ENCODE measurements around the gene DIS3L.
"Not testable (repeated sequence)": the region's sequence is repeated elsewhere in the genome, so short reads cannot be mapped to it uniquely, and the experiment has no call there.

The DIS3L gene

DNA sequence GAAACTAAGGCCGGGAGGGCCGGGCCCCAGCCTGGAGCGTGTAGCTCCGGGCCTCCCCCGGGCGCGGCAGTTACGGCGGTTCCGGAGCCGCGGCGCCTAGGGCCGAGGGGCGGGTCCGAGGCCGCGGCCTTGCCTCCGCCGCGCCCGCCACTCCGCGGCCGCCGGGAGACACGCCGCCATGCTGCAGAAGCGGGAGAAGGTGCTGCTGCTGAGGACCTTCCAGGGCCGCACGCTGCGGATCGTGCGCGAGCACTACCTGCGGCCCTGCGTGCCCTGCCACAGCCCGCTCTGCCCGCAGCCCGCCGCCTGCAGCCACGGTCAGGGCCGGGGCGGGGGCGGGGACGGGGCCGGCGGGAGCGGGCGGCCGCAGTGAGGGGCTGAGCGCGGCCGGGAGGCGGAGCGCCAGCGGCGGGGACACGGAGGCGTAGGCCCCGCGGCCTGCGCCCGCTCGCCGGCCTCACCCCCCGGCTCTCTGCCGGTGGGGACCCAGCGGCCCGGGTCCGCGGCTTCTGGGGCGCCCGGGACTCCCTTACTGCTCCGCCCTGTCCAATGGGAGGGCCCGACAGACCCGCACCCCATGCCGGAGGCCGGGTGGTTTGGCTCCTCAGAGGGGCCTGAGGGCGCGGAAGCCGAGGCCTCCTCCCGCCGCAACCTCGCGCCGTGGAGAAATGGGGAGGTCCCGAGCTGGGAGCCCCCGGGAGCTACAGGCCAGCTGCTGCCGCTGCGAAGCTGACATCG, at the start of gene DIS3L:
TSS of gene DIS3L (plus strand) at position 150 of the 738 bp plus-strand sequence. CDS start at position 179, 29 bp downstream.
- DNase-seq = peak; percentile 63

DNA sequence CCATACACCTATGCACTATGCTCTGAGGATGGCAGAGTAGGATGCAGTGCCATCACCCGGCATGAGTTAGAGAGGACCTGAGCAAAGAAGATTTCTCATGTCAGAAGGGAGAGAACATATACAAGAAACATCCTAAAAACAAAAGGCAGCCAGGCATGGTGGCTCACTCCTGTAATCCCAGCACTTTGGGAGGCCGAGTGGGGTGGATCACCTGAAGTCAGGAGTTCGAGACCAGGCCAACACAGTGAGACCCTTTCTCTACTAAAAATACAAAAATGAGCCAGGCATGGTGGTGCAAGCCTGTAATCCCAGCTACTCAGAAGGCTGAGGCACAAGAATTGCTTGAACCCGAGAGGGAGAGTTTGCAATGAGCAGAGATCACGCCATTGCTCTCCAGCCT, 47.5 kb upstream of the DIS3L start:
- not testable (repeated sequence) for DNase-seq

DNA sequence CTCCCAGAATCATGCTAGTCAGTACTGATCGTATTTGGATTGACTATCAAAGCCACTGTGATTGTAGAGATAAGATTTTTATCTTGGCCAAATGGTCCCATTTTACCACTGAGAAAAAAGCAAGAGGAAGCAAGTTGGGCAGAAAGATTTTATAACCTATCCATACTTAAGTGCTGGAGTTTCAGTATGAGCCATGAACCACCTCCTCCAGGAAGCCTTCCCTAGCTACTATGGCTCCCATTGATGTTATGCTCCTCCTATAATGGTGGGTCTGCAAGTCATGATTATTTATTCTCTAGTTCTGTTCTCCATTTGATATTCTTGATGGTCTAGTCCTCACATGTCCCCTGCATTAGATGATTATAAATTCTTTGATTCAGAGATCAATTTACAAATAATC, 46.4 kb upstream of the DIS3L start:
- DNase-seq = no peak

DNA sequence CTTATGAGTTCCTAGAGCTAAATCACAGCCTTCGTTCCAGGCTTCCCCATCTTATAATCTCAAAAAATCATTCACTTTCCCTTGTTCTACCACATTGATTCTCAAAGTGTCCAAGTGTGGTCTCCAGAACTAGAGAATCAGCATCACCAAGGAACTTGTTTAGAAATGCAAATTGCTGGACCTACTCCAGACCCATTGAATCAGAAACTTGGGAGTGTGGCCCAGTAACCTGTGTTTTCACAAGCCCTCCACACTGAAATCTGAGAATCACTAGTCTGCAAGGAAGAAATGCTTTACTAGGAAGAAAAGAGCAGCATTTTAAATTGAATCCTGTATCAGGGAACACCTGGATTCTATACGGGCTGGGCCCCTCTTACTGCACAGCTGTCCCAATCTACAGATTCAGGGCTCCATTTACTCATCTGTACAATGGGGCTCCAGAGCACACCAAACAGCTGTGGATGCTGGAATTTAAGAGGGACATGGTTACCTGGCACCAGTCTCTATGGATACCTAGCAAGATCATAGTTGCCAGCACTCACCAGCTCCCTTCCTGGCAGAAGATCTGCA, 43.7 kb upstream of the DIS3L start:
- DNase-seq = no peak

DNA sequence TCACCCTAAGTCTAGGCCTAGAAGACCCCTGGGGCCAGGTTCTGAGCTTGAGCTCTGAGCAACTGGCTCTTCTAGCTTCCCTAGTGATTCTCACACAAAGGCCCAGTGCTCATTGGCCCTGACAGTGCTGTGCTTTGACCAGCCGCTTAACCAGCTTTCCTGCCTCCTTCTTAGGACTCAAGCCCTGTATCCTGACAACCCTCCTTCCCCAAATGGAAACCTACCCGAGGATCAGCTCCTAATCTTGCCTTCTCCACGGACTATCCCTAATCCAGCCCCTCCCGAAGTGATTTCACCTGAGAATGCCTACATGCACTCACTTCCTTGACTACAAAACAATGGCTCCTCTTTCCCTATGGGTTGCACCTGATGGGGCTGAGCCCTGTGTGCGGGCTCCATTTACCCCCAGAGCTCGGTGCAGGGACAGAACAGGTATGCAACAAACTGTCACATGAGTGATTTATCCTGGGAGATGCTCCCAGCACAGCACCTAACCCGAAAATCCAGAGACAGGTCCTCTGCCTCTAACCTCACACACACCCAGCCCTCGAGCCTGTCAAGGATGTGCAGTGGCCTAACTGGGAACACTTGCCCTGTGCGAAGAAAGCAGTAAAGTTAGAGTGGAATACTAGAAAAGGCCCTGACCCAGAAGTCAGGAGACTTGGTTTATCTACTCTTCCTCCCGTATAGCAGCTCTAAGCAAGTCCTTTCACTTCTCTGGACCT, 42.1 kb upstream of the DIS3L start:
- no peak for DNase-seq

DNA sequence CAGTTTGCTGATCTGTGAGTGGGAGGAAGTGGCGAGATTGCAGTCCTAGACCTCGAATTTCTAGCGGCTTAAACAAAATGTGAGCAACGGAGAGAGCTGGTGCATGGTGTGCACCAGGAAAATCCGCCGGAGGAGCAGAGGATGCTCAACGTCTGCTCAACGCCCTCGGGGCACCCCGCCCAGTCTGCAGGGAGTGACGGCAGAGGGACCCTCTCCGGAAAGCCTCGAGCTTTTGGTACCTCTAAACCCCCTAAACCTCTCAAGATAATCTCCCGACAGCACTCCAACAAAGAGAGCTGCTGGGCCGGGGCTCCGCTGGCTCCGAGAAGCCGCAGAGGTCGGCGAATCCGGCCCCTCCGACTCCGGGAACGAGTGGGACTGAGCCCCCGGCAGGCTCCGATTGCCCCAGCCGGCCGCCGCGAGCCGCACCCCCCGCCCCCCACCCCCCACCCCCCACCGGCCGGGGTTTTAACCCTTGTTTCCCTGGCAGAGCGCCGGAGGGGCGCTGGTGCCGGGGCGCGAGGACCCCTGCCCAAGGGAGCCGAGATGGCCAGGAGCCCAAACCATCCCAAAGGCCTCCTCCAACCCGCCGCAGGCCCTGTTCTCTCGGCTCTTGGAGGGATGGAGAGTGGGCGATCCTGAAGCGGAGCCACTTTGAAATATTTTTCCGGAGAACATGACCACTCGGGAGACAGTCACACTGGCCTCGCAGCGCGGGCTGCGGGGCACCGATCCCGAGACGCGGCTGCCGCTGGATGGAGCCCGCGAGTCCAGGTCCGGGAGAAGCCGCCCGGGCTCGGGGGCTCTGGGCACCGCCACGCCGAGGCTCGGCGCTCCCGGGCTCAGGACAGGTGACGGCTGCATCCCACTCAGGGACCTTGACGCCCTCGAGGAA, 41.3 kb upstream of the DIS3L start:
- peak; percentile 34 for DNase-seq

DNA sequence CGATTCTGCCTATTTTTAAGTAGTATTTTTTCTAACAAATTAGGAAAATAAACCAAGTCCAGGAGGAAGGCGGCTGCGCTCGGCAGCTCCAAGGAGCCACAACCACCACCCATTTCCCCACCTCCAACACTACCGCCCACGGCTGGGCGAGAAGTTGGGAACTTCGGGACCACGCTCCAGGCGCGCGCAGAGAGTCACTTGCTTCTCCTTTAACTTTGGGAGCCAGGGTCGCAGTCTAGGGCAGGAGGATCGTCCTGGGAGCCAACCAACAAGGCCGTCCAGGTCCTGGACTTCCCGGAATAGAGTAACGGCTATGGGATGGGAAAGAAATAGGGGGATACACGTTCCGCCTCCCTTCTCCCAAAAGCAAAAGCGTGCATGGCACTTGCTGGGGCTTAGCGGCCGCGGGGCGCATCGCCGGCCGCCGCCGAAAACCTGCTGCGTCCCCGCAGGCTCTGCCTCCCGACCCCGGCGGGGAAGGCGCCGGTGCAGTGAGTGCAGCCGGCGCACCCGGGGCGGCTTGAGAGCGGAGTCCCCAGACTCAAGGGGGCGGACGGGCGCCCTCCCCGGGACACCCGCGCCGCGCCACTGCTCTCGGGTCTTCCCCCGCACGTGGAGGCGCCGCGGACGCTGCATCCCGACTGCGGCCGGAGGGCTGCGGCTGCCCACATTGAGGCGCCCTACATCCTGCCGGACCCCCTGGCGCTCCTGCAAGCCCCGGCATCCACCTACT, 40.5 kb upstream of the DIS3L start:
- DNase-seq = peak; percentile 6

DNA sequence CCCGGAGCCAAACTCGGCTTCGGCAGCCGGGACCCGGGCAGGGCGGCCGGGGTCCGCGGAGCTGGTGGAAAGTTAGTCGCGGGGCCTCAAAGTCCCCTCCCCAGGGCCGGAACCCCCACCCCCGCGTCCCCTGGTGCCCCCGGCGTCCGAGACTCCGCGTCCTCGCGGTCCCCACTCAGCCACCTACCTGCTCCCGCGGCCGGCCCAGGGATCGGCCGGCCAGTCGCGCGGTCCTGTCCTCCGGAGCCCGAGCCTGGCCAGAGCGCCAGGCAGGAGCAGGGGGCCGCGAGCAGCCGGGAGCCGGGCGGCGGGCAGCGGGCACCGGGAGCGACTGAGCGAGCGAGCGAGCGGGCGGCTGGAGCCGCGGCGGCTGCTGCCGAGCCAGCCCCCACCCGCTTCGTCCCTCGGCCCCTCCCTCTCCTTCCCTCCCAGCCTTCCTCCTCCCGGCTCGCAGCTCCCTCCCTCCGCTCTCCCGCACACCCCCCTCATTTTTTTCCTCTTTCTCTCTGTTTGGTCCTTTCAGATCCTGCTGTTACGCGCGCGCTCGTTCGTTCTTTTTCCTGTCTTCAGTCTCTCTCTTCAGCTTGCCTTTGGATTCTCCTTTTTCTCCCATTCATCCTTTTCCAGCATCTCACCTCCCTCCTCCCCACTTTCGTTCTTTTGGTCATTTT, 39.8 kb upstream of the DIS3L start, which contains the start of gene MEGF11:
TSS of gene MEGF11 (minus strand) at position 333 of the 671 bp plus-strand sequence. CDS start 125,347 bp downstream, outside the sequence.
- DNase-seq = no peak

DNA sequence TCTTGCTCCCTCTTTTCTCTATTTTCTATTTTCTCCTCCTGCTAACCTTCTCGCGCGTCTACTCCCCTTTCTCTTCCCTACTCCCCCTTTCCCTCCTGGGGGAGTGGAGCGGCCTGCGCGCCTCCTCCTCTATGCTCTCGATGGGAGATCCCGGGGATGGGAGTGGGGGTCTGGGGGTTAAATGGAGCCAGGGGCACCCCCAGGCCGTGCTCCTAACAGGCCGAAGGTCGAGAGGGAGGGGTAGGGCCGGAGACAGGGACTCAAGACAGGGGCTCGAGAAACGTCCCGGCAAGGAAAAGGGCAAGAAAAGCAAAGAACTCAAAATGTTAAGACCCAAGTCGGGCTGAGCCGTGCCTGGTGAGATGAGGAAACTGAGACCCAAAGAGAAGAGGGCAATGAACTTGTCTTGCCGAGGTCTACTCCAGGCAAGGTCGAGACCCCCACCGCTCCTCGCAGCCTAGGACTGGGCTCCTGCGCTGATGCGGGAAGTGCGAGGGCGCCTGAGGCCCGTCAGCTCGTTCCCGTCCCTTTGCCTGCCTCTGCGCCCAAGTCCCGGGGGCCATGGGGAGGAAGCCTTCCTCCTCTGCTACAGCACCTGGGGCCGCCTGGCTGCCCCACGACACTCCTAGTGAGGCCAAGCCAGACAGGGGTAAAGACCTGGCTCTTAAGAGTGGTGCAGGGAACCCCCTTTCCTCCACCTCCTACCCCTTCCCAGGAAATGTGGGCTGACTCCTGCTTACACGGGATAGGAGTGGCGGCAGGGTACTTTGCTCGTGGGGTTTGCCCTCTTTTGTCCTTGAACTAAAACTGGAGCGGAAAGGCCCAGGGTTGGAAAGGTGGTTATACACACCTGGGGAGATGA, 39.0 kb upstream of the DIS3L start:
- no peak for DNase-seq

DNA sequence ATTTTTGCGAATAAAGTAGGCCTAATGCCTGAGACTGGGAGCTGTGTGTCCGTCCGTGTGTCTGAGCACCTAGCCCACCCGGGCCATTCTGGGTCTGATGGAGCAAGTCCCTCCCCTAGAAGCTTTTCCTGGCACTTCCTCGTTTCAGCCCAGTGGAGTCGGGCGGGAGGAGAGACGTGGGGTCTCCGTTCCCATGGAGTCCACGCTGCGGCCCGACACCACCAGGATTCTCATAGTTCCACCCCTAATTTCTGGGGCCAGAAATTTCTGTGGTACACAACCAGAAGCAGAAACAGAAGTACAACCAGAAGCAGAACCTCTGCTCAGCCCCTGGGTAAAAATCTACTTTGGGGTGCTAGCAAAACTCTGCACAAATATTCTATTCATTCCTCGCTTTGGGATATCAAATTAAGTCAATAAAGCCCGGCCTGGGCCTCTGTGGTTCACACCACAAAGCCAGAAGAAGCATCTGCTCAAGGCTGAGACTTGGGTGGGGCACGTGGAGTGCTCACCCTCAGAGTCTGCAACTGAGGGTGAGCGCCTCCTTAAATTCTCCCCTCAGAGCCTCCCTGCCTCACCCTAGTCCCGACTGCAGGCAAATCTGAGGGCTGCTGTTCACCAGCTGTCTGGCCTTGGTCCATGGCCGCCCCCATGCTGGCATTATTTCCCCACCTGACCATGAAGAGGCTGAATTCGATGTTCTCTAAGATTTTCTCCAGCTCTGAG, 38.3 kb upstream of the DIS3L start:
- no peak for DNase-seq

DNA sequence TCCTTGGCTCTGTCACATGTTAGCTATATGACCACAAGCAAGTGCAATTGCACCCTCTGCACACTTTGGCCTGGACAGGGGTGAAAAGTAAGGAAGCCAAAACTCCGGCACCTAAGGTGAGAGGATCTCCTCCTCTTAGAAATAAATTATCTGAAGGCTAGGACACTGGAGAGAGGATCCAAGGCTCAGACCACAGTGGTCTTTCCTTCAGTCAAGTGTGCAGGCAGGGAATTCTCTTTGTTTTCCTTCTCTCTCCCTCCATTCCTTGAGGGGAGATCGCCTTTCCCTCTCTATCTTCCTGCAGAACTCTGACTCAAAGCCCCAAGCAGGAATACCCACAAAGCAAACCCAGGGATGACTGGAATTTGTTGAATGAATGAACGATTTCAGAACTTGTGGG, 36.7 kb upstream of the DIS3L start:
- DNase-seq = no peak

DNA sequence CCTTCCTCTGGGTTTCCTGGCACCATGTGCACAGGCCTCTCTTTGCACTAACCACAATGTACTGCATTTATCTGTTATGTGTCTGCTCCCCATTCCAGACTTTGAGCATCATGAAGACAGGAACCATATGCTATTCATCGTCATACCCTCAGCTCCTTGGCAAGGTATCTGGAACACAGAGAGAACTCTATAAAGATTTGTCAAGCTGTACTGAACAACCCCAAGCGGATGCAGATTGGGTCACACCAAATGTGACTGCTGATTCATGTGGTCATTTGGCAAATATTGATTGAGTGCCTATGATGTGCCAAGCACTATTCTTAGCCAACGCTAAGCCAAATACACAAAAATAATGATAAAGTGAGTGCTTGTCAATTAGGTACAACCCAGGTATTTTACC, 32.3 kb upstream of the DIS3L start:
- no peak for DNase-seq

DNA sequence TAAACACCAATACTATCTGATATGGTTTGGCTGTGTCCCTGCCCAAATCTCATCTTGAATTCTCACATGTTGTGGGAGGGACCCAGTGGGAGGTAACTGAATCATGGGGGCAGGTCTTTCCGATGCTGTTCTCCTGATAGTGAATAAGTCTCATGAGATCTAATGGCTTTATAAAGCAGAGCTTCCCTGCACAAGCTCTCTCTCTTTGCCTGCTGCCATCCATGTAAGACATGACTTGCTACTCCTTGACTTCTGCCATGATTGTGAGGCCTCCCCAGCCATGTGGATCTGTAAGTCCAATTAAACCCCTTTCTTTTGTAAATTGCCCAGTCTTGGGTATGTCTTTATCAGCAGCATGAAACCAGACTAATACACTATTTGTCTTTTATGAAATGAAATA, 30.5 kb upstream of the DIS3L start:
- not testable (repeated sequence) for DNase-seq

DNA sequence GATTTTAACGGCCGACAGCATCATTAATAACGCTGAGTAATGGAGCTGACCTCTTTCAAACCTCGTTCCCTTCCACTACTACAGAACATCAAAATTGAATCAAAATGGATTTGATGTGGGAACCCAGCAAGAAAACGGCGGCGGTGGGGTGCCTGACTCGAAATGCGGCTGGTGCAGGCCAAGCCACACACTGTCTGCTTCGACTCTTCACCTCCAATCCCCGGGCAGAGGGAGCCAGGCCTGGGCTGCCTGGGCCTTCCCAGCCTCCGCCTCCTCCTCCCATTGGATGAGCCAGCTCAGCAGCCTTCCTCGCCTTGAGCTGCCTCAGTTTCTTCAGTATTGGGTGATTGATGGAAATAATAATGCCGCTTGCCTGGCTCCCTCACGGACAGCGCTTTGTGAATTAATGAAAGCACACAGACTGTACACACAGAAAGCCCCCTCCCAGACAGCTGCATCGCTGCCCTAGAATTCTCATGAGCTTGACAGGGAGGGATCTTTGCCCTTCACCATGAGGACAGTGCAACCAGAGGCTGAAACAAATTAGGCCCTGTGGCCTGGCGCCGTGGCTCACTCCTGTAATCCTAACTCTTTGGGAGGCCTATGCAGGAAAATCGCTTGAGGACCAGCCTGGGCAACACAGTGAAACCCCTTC, 28.4 kb upstream of the DIS3L start:
- DNase-seq = no peak

DNA sequence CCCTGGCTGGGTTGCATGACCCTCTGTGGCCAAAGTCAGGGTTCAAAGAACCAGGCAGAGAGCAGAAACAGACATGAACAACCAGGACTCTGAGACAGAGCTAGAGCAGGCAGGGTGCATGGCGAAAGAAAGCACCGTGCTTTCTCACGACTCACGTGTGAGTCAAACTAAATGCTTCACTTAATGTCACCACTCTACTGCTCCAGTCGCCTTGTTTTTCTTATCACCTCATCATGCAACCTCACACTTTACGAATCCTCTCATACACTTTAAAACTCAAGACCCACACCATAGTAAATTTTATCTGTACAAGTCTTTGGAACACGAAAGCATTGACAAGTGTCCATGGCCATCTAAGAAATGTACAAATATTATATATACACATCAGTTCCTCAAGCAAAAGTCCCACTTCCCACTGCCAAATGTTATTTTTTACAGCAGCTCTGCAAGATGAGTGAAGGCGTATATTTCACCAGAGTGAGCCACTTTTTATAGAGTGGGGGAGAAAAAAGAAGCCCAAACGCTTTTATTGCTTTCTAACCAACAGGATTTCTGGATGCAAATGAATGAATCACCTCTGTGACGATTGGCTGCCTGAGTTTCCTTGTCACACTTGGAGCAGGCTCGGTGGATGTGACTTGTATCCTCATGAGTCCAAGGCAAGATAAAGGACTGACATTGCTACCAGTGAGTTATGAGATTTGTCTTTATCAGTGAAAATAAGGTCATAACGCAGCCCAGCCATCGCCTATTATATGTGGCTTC, 23.9 kb upstream of the DIS3L start:
- DNase-seq = no peak

DNA sequence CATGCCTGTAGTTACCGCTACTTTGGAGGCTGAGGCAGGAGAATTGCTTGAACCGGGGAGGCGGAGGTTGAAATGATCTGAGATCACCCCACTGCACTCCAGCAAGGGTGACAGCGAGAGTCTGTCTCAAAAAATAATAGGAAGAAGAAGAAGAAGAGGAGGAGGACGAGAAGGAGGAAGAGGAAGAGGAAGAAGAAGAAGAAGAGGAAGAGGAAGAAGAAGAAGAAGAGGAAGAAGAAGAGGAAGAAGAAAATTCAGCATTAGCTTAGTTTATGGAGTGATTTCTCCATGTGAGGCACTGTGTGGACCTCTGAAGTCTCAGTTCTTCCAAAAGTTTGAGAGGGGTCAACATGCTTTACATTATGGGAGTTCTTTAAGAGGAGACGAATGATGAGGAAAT, 22.4 kb upstream of the DIS3L start:
- no peak for DNase-seq

DNA sequence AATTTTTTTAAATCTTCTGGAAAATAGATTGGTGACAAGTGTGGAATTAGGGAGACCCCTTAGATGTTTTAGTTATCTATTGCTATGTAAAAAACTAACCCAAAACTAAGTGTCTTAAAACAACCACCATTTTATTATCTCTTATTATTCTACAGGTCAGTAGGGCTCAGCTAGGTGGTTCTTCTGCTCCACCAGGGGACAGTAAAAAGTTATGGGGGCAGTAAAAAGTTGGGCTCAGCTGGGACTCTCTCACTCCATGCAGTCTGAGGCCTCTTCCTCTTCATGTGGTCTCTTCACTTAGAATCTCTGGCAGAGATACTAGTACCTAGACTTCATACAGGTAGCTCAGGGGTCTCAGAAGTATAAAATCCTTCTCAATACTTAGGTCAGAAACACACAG, 18.0 kb upstream of the DIS3L start:
- no peak for DNase-seq

DNA sequence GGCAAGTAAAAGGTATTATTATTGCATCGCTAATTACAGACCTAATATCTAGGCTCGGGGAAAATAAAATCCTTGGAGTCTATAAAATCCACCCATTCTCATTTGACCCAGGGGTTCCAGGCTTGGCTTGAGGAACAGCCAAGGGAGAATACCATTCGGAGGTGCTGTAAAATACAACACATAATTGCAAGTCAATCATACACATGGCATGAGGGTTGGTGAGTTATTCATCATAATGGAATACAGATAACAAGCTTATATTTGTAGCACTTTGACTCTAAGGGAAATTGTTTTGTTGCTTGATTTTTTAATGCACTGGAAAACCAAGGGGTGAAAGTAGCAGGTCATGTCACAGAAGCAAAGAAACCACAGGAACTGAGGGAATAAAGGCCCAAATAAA, 16.8 kb upstream of the DIS3L start:
- no peak for DNase-seq

DNA sequence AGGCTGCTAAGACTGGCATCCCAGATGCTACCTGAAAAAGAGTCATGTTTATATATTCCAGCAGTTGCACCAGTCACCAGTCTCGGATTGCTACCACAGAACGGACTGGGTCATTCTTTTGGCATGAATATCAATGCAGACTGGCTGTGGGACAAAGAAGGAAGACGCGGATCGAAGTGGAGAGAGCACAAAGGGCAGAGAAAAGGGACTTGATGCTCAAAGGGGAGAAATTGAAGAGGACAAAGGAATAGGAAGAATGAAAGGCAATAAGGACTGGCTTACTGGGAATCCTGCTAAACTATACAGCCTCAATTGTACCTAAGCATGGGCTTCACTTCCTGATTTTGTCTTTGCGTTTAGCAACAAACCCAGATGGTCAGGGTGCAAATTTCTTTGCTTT, 15.3 kb upstream of the DIS3L start:
- DNase-seq = no peak

All from CD4-positive, alpha-beta T cell treated with Interleukin-17A for 1 hour (primary cell).